Bone marrow (tissue), 2 donors: ENCODE data around the gene ELMO1.

ENCODE experiments used
- DNase-seq, 2 donors: peaks; one replicate each; lab custom pipeline; 2025; lab: John Stamatoyannopoulos, UW

The ELMO1 gene

DNA sequence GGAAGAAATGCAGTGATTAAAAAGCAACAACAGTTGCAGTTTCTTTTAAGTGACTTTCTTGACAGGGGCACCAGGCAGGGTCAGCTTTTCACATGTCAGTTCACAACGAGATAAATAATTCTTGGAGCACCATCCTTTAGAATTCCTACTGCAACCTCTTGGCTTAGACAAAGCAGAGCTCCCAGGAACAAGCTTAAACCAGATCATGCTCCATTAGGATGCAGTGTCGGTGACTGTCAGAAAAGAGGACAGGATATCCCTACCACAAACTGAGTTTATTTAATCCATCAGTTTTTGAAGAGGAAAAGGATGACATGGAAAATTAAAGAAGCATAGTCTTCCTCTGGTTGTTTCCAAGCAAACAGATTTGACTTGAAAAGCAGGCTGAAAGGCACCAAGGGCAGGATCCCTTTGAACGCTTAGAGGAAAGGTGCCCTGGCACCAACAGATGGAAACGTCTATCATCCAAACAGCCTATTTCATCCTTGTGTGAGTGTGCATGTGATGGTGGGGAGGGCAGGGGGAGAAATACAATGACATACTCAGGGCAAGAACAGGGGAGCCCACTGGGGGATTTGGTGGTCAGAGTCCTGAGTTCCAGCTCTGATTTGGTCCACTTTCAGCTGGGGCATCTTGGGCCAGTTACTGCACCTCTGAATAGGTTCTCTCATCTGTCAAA lies 392.3 kb downstream of the ELMO1 start:
- no peak for DNase-seq

- no peak for DNase-seq
Measured at GRCh38 chr7:37054624-37055241, 393.9 kb downstream of the ELMO1 start.

DNA sequence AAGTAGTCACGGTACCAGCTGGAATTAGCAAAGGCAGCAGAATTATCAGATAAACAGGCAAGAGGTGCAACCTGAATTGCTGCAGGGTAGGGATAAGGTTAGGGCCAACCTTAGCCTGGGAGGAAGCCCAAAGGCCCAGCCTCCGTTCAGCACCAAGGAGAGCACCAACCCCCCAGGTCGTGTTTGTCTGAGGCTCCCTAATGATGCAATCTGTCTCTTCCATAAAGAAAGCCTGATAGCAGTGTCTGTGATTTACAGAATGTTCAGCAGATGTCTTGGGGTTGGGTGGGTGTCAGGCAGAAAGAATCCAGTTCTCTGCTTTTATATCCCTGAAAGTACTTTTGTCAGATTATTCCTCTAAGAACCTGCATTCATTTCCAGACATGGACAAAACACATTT lies 396.0 kb downstream of the ELMO1 start:
- DNase-seq = no peak

GRCh38 chr7:37050801-37051200 lies 397.9 kb downstream of the ELMO1 start:
- DNase-seq = no peak

DNA sequence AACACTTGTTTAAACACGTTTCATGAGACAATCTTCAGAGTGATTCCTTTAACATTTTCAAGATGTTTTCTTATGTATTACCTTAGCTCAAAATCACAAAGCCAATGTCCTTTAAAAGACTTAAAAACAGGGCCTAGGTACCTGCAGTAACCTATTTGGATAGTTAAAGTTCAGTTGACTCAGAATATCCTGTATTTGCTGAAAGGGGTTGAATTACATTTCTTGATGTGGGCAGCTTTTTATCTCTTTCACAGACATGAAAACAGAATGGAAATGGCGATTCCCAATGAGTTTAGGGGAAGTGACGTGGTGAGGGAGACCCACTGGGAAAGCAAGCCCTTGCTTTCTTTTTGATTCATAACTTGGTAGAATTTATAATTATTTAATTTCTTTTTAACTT lies 400.0 kb downstream of the ELMO1 start:
- DNase-seq = no peak

GRCh38 chr7:37047260-37047659 lies 401.4 kb downstream of the ELMO1 start:
- no peak for DNase-seq

DNA sequence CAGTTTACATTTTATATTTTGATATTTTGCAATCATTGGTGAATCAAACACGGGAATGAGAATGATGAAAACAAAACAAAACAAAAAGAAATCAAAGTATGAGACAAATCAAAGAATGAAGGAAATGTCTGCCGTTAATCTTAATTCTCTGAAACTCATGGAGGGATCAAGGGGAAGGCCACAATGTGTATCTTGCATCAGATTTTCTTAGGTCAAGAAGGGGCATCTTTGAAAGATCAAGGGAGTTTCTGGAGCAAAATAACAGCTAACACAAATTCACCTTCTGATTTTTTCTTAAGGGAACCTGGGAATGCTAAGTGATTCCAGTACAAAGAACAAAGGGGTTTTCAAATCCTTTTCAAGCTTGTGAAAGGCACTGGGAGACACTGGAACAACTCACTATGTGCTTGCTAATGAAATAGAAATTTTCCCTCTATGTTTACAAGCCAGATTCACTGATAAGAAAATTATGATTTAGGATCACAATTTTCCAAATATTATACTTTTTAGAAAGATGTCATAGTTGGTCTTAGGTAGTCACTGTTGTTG lies 402.1 kb downstream of the ELMO1 start:
- no peak for DNase-seq

GRCh38 chr7:37045681-37046179 lies 402.9 kb downstream of the ELMO1 start:
- no peak for DNase-seq

DNA sequence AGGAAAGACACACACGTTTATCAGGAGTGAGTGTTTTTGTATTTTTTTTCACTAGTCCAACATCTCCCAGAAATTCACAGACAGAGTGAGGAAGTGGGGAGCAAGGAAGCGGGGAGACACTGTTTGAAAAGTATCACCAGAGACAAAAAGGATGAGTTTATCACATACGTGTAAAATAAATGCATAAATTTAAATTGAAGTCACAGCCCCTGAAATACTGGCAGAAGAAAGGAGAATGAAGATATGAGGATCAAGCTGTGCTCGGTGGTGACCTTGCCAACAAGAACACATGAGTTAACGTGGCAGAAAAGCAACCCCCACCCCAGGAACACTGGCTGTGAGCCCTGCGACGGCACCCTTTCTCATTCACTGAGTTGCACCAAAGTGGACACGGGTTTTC lies 407.2 kb downstream of the ELMO1 start:
- no peak for DNase-seq

DNA sequence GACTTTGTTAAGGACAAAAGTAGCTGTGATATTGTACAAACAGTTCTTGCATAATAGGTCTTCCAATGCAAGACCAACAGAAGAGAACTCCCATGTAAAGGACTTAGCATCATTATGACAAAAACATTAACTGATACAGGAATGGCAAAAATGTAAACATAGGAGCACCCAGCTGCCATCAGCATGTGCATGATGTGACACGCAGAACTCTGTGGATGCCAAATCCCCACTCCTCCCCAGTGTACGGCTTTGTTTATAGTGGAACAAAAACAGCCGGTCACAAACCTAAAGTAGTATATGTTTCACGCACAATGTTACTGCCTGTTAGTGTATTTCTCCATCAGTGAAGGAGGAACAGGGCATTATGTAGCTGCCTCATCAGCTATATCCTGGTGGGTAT lies 408.3 kb downstream of the ELMO1 start:
- no peak for DNase-seq

GRCh38 chr7:37039131-37039749 lies 409.4 kb downstream of the ELMO1 start:
- DNase-seq = no peak

DNA sequence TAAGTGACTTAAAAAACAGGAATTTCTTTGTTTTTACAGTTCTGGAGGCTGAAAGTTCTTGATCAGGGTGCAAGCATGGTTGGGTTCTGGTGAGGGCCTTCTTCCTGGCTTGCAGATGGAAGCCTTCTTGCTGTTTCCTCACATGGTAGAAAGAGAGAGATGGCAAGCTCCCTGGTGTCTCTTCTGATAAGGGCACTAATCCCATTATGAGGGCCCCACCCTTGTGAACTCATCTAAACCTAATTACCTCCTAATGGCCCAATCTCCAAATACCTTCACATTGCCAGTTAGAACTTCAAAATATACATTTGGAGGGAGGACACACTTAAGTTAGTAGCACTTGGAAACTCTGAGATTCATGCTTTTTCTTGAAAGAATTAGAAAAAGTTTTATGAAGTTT lies 410.0 kb downstream of the ELMO1 start:
- no peak for DNase-seq

GRCh38 chr7:37037286-37037685 lies 411.4 kb downstream of the ELMO1 start:
- DNase-seq = no peak

- no peak for DNase-seq
Measured at GRCh38 chr7:37035631-37036030, 413.0 kb downstream of the ELMO1 start.

- no peak for DNase-seq
Measured at GRCh38 chr7:37033141-37033540, 415.5 kb downstream of the ELMO1 start.

DNA sequence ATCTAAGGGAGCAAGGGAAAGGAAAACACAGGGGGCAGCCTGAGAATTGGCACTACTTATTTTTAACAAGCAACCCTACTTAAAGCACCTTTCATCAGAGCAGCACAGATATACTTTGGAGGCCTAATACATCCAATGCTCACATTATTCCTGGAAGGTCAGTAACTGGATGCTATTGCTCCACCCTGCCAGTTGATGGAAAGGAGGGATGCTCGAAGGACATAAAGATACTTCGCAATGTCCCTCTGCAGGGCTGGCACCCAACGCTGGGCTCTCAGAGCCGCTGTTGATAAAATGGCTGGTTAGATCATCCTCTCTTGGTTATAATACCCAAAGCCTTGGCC lies 416.4 kb downstream of the ELMO1 start:
- DNase-seq = no peak

- peak in 1 of 2 donors; percentile 92 for DNase-seq
Measured at GRCh38 chr7:37031571-37032257, 416.9 kb downstream of the ELMO1 start.

- DNase-seq = no peak
Measured at GRCh38 chr7:37028909-37029440, 419.7 kb downstream of the ELMO1 start.

- DNase-seq = no peak
Measured at GRCh38 chr7:37027557-37028341, 420.9 kb downstream of the ELMO1 start.

- no peak for DNase-seq
Measured at GRCh38 chr7:37027104-37027503, 421.6 kb downstream of the ELMO1 start.

GRCh38 chr7:37018954-37019353 lies 429.7 kb downstream of the ELMO1 start:
- no peak for DNase-seq
